Astrocyte (in vitro differentiated cells and primary cell): ENCODE data around the gene NLRX1.

Source experiments
- EZH2 ChIP-seq: IDR thresholded peaks from 2 replicates; pipeline ENCODE4 v1.6.1; 2012; ENCODE audit warnings: mild to moderate bottlenecking, low read length, inconsistent platforms; ENCODE audit not compliant: insufficient read depth
- TF ChIP-seq, protein P1 (sequence below): IDR thresholded peaks from 2 replicates; pipeline ENCODE4 v1.5.1; 2011; ENCODE audit warnings: low read depth, mild to moderate bottlenecking, inconsistent platforms, low read length, moderate library complexity; ENCODE audit not compliant: insufficient read depth

DNA sequence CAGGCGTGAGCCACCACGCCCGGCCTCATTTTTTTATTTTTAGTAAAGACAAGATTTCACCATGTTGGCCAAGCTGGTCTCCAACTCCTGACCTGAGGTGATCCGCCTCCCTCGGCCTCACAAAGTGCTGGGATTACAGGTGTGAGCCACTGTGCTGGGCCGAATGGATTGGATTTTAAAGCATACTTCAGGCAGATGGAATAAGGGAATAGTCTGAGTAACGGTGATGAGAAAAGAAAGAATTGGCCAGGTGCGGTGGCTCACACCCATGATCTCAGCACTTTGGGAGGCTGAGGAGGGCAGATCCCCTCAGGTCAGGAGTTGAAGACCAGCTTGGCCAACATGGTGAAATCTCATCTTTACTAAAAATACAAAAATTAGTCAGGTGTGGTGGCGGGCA, 35.5 kb downstream of the NLRX1 start:
- TF ChIP-seq, protein P1, sequence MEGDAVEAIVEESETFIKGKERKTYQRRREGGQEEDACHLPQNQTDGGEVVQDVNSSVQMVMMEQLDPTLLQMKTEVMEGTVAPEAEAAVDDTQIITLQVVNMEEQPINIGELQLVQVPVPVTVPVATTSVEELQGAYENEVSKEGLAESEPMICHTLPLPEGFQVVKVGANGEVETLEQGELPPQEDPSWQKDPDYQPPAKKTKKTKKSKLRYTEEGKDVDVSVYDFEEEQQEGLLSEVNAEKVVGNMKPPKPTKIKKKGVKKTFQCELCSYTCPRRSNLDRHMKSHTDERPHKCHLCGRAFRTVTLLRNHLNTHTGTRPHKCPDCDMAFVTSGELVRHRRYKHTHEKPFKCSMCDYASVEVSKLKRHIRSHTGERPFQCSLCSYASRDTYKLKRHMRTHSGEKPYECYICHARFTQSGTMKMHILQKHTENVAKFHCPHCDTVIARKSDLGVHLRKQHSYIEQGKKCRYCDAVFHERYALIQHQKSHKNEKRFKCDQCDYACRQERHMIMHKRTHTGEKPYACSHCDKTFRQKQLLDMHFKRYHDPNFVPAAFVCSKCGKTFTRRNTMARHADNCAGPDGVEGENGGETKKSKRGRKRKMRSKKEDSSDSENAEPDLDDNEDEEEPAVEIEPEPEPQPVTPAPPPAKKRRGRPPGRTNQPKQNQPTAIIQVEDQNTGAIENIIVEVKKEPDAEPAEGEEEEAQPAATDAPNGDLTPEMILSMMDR, result no peak
- TF ChIP-seq EZH2, result no peak
